Keratinocyte (primary cell): ENCODE results near the gene SSBP2. TPM values are rescaled to one million over a fixed set of nuclear protein-coding genes. Genes with fewer than 3 reads are reported as not detected.

Source experiments
- DNase-seq: peaks from one replicate; pipeline ENCODE4 v3.0.0-alpha.2; 2011; ENCODE audit warnings: low read depth, missing footprints, low spot score
- FAIRE-seq: peaks from 2 replicates; lab custom pipeline; 2011; peaks lifted over from hg19 to GRCh38; lab: Jason Lieb, UNC
- H2AFZ ChIP-seq: 2 replicates; pipeline ENCODE4 v1.6.0; 2012; ENCODE audit warnings: low read length, control low read depth, inconsistent platforms; ENCODE audit not compliant: control insufficient read depth
- H3K27ac ChIP-seq: 2 replicates; pipeline ENCODE4 v1.5.1; 2011; ENCODE audit warnings: low read length; ENCODE audit not compliant: control insufficient read depth, insufficient read depth
- H3K27me3 ChIP-seq: 3 replicates; pipeline ENCODE4 v1.6.0; 2011; ENCODE audit warnings: low read length; ENCODE audit not compliant: control insufficient read depth, insufficient read depth; ENCODE audit errors: extremely low read depth
- H3K36me3 ChIP-seq, 2 experiments: 2 replicates in 1 of 2; 3 replicates in 1 of 2; pipeline ENCODE4 v1.5.1; 2011; ENCODE audit warnings: low read length in 2 of 2, mild to moderate bottlenecking in 1 of 2; ENCODE audit not compliant: control insufficient read depth in 2 of 2, insufficient read depth in 2 of 2; ENCODE audit errors: extremely low read depth in 1 of 2
- H3K4me1 ChIP-seq: 3 replicates; pipeline ENCODE4 v1.5.1; 2011; ENCODE audit warnings: low read length; ENCODE audit not compliant: control insufficient read depth, insufficient read depth; ENCODE audit errors: extremely low read depth
- H3K4me2 ChIP-seq: 3 replicates; pipeline ENCODE4 v1.6.0; 2011; ENCODE audit warnings: low read depth, low read length; ENCODE audit not compliant: control insufficient read depth, insufficient read depth; ENCODE audit errors: extremely low read depth
- H3K4me3 ChIP-seq, 3 experiments: fragments of 200-600 bp in 1 of 3; sonication (generic) in 1 of 3; 2 replicates in 2 of 3; 3 replicates in 1 of 3; pipeline ENCODE4 v1.5.1; 2011 to 2016; ENCODE audit warnings: low read length in 3 of 3, mild to moderate bottlenecking in 3 of 3, control low read depth in 2 of 3, inconsistent platforms in 1 of 3, low read depth in 1 of 3, mixed read lengths in 1 of 3, mixed run types in 1 of 3, moderate library complexity in 1 of 3; ENCODE audit not compliant: control insufficient read depth in 2 of 3, insufficient read depth in 2 of 3; ENCODE audit errors: extremely low read depth in 1 of 3
- H3K79me2 ChIP-seq: 2 replicates; pipeline ENCODE4 v1.6.0; 2012; ENCODE audit warnings: low read length; ENCODE audit not compliant: control insufficient read depth, insufficient read depth
- H3K9ac ChIP-seq: 3 replicates; pipeline ENCODE4 v1.6.0; 2011; ENCODE audit warnings: low read length; ENCODE audit not compliant: control insufficient read depth, insufficient read depth; ENCODE audit errors: extremely low read depth
- H3K9me1 ChIP-seq: 3 replicates; pipeline ENCODE4 v1.6.0; 2011; ENCODE audit warnings: low read length; ENCODE audit not compliant: control insufficient read depth, insufficient read depth; ENCODE audit errors: extremely low read depth
- H3K9me3 ChIP-seq: 2 replicates; pipeline ENCODE4 v1.5.1; 2012; ENCODE audit warnings: low read depth, low read length; ENCODE audit not compliant: control insufficient read depth
- H4K20me1 ChIP-seq: 3 replicates; pipeline ENCODE4 v1.6.0; 2011; ENCODE audit warnings: low read length; ENCODE audit not compliant: control insufficient read depth, insufficient read depth; ENCODE audit errors: extremely low read depth
- EZH2 ChIP-seq: IDR thresholded peaks from one replicate; pipeline ENCODE4 v1.6.1; 2012; ENCODE audit warnings: inconsistent platforms, mild to moderate bottlenecking, low read length, moderate library complexity
- dilution Hi-C: fragments of 300-500 bp; cut with MboI; formaldehyde crosslinking; loops from one replicate; pipeline ENCODE4 v1.7.0; 2020; ENCODE audit warnings: low sequenced_read_pairs; ENCODE audit not compliant: extremely low pct_ligation_motif_present
- polyA plus RNA-seq, 5 experiments: library from polyadenylated mRNA; depleted of rRNA in 3 of 5; stranded (reverse) in 3 of 5; stranded (forward) in 1 of 5; unstranded in 1 of 5; fragments of >200 nt; gene quantifications; 1 replicate in 1 of 5; 2 replicates in 3 of 5; 3 replicates in 1 of 5; pipeline versions ENCODE4 v1.2.1 to v1.2.3, GENCODE V29; 2011 to 2012; ENCODE audit warnings: missing spikeins in 2 of 5, low read depth in 1 of 5, low replicate concordance in 1 of 5
- TF ChIP-seq, protein P1 (sequence below), 3 experiments: IDR thresholded peaks in 1 of 3; conservative IDR thresholded peaks in 1 of 3; optimal IDR thresholded peaks in 1 of 3; 2 replicates in 2 of 3; 3 replicates in 1 of 3; pipeline versions ENCODE3 to v1.5.1; 2011; ENCODE audit warnings: low read length in 3 of 3, mild to moderate bottlenecking in 3 of 3, moderate library complexity in 2 of 3, control low read depth in 1 of 3, inconsistent platforms in 1 of 3; ENCODE audit not compliant: insufficient read depth in 2 of 3; ENCODE audit errors: extremely low read depth in 1 of 3

The SSBP2 gene
- polyA plus RNA-seq, 1 donor (not counting 4 experiments of a cell fraction or from before 2014, with no cell fraction given): 14.6 TPM

DNA sequence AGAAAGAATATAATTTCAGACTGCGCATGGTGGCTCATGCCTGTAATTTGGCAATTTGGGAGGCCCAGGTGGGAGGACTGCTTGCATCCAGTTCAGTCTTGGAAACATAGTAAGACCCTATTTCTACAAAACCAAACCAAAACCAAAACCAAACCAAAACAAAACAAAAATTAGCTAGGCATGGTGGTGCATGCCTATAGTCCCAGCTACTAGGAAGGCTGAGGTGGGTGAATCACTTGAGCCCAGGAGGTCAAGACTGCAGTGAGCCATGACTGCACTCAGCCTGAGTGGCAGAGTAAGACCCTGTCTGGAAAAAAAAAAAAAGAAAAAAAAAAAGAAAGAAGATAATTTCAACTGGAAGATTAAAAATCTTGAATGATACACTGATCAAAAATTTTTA, 220.0 kb downstream of the SSBP2 start:
- FAIRE-seq (no peak), DNase-seq (no peak)
- Histone ChIP-seq H3K27ac (no peak overlapping the region), H3K4me2 (no peak overlapping the region), H3K4me1 (no peaks in the 10 kb centered on the region), H3K4me3 (no peak overlapping the region), H3K27me3 (no peaks in the 10 kb centered on the region), H3K9me3 (no peaks in the 10 kb centered on the region), H4K20me1 (no peaks in the 10 kb centered on the region), H3K36me3 (no peaks in the 10 kb centered on the region), H3K9ac (no peak overlapping the region), H2AFZ (no peak overlapping the region), H3K9me1 (no peaks in the 10 kb centered on the region), H3K79me2 (no peaks in the 10 kb centered on the region)
- TF ChIP-seq, protein P1, sequence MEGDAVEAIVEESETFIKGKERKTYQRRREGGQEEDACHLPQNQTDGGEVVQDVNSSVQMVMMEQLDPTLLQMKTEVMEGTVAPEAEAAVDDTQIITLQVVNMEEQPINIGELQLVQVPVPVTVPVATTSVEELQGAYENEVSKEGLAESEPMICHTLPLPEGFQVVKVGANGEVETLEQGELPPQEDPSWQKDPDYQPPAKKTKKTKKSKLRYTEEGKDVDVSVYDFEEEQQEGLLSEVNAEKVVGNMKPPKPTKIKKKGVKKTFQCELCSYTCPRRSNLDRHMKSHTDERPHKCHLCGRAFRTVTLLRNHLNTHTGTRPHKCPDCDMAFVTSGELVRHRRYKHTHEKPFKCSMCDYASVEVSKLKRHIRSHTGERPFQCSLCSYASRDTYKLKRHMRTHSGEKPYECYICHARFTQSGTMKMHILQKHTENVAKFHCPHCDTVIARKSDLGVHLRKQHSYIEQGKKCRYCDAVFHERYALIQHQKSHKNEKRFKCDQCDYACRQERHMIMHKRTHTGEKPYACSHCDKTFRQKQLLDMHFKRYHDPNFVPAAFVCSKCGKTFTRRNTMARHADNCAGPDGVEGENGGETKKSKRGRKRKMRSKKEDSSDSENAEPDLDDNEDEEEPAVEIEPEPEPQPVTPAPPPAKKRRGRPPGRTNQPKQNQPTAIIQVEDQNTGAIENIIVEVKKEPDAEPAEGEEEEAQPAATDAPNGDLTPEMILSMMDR (optimal IDR thresholded peaks at IDR 0.05 in 1 of 3, IDR thresholded peaks at IDR 0.05 in 1 of 3, conservative IDR thresholded peaks at IDR 0.05 in 1 of 3; ENCODE audit: extremely low read depth in 1 of 3, insufficient read depth in 2 of 3, low read length in 3 of 3): no peak
- TF ChIP-seq EZH2: no peak
- dilution Hi-C loops: no loop called here

DNA sequence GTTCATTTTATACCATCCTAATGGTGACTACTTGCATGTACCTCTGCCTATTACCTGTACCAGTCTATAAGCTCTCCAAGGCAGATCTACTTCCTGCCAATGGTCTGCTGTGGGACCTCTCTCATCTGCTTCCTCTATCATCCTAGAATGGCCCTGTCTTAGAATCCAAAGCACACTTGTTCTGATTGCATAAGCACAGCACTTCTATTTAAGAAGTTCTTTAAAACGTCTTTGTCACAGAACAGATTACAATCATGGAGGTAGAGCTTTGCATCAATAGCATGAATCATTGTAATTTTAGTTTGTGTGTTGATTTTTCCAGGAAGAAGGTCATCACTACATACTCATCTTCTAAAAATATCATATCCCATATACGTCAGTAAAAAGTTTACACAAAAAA, 225.2 kb downstream of the SSBP2 start:
- H3K9me1 ChIP-seq: no peaks in the 10 kb centered on the region
- no peak overlapping the region for H3K4me3 ChIP-seq
- no peak overlapping the region for H2AFZ ChIP-seq
- no peak overlapping the region for H3K27ac ChIP-seq
- dilution Hi-C loops: no loop called here
- no peak overlapping the region for H3K4me2 ChIP-seq
- H3K9ac ChIP-seq: no peak overlapping the region
- no peaks in the 10 kb centered on the region for H3K27me3 ChIP-seq
- no peaks in the 10 kb centered on the region for H3K79me2 ChIP-seq
- TF ChIP-seq, protein P1 (optimal IDR thresholded peaks at IDR 0.05 in 1 of 3, IDR thresholded peaks at IDR 0.05 in 1 of 3, conservative IDR thresholded peaks at IDR 0.05 in 1 of 3; ENCODE audit: extremely low read depth in 1 of 3, insufficient read depth in 2 of 3, low read length in 3 of 3): no peak
- TF ChIP-seq EZH2: no peak
- no peaks in the 10 kb centered on the region for H3K36me3 ChIP-seq
- no peak for DNase-seq
- no peaks in the 10 kb centered on the region for H3K9me3 ChIP-seq
- no peaks in the 10 kb centered on the region for H3K4me1 ChIP-seq
- FAIRE-seq: no peak
- H4K20me1 ChIP-seq: no peaks in the 10 kb centered on the region
